SK-N-SH (cell line): ENCODE measurements around the gene MTIF2.
"Not testable (repeated sequence)": the region's sequence is repeated elsewhere in the genome, so short reads cannot be mapped to it uniquely, and the experiment has no call there.

Experiments
- TF ChIP-seq, protein P1 (sequence below): fragments of 200-600 bp; sonication (generic); IDR thresholded peaks from 2 replicates; pipeline ENCODE4 v1.6.1; 2017; ENCODE audit warnings: antibody characterized with exemption, mild to moderate bottlenecking, moderate library complexity
- TF ChIP-seq, protein P2 (sequence below): IDR thresholded peaks from 2 replicates; pipeline ENCODE4 v1.4.0; 2012; ENCODE audit warnings: low read depth

DNA sequence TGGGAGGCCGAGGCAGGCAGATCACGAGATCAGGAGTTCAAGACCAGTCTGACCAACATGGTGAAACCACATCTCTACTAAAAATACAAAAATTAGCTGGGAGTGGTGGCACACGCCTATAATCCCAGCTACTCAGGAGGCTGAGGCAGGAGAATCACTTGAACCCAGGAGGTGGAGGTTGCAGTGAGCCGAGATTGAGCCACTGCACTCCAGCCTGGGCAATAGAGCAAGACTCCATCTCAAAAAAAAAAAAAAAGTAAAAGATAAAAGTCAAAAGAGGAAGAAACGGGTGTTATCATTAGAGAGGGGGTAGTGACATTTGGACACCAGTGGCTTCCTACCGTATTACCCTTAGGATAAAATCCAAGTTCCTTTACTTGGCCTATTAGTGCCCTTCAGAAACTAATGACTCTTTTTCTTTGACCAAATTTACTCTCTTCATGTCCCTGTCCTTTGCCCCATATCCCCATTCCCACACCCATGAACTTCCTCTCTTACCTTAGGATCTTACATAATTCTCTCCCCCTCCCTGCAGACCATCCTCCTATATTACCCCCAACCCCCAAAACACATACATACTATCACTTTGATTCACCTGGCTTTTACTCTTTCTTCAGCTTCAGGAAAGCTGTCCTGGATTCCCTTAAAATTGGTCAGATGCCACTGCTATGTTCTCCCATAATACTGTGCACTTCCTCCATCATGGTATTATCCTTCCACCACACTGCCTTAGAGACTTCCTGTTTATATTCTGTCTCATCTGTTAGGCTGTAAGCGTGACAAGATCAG lies 41.4 kb downstream of the MTIF2 start:
- TF ChIP-seq, protein P1, sequence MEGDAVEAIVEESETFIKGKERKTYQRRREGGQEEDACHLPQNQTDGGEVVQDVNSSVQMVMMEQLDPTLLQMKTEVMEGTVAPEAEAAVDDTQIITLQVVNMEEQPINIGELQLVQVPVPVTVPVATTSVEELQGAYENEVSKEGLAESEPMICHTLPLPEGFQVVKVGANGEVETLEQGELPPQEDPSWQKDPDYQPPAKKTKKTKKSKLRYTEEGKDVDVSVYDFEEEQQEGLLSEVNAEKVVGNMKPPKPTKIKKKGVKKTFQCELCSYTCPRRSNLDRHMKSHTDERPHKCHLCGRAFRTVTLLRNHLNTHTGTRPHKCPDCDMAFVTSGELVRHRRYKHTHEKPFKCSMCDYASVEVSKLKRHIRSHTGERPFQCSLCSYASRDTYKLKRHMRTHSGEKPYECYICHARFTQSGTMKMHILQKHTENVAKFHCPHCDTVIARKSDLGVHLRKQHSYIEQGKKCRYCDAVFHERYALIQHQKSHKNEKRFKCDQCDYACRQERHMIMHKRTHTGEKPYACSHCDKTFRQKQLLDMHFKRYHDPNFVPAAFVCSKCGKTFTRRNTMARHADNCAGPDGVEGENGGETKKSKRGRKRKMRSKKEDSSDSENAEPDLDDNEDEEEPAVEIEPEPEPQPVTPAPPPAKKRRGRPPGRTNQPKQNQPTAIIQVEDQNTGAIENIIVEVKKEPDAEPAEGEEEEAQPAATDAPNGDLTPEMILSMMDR: not testable (repeated sequence)
- TF ChIP-seq, protein P2, sequence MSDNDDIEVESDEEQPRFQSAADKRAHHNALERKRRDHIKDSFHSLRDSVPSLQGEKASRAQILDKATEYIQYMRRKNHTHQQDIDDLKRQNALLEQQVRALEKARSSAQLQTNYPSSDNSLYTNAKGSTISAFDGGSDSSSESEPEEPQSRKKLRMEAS: not testable (repeated sequence)
